PFSK-1 (cell line): ENCODE measurements around the gene USP9X.

Experiments
- POLR2AphosphoS5 ChIP-seq: IDR thresholded peaks from 2 replicates; pipeline ENCODE4 v1.6.1; 2012; ENCODE audit warnings: low read depth, mild to moderate bottlenecking, control low read depth, low read length, moderate library complexity
- SIN3A ChIP-seq: IDR thresholded peaks from 2 replicates; pipeline ENCODE4 v1.6.1; 2012; ENCODE audit warnings: mild to moderate bottlenecking, low read length, moderate library complexity, borderline replicate concordance; ENCODE audit not compliant: insufficient read depth
- TAF1 ChIP-seq: IDR thresholded peaks from 2 replicates; pipeline ENCODE4 v1.6.1; 2012; ENCODE audit warnings: low read length, control low read depth, borderline replicate concordance; ENCODE audit not compliant: insufficient read depth

- TF ChIP-seq POLR2AphosphoS5 = no peak
- TF ChIP-seq TAF1 = no peak
- no peak for TF ChIP-seq SIN3A
Measured at GRCh38 chrX:41241962-41242361, 156.7 kb downstream of the USP9X start.
